Mononuclear cell (primary cell): ENCODE measurements around the gene DIAPH2. TPM values are rescaled to one million over a fixed set of nuclear protein-coding genes. Genes with fewer than 3 reads are reported as not detected.

ENCODE experiments used
- H3K27me3 ChIP-seq: 2 replicates; pipeline ENCODE4 v1.6.0; 2011; ENCODE audit warnings: low read length, control low read depth; ENCODE audit not compliant: insufficient read depth
- H3K4me1 ChIP-seq: 2 replicates; pipeline ENCODE4 v1.5.1; 2011; ENCODE audit warnings: mild to moderate bottlenecking, low read length, control low read depth; ENCODE audit not compliant: insufficient read depth
- H3K4me3 ChIP-seq: 2 replicates; pipeline ENCODE4 v1.5.1; 2011; ENCODE audit warnings: mild to moderate bottlenecking, low read length, moderate library complexity
- H3K9me3 ChIP-seq: 2 replicates; pipeline ENCODE4 v1.5.1; 2011; ENCODE audit warnings: low read depth, mild to moderate bottlenecking, control low read depth, low read length
- total RNA-seq: library from RNA; depleted of rRNA; stranded (reverse); fragments of >200 nt; gene quantifications from one replicate; pipeline ENCODE4 v1.2.3, GENCODE V29; 2012

Gene DIAPH2
- total RNA-seq, 1 donor = 31.0 TPM

DNA sequence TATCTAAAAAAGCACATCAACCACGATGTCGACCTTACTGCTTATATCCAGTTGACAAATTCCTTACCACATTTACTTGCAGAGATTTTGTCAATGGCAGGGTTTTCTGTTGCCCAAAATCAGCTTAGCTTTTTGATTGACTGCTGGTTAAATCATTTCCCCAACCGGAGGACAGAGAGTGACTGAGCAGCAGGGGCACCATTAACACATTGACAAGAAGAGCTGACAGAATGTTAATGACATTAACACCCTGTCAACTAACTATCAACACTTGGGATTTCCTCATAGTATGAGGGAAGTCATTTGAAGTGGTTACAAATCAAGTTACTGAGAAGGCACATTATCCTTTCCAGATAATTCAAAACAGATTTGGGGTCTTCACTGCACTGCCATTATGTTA is 567.5 kb downstream of the DIAPH2 start:
- Histone ChIP-seq H3K4me3 (no peak overlapping the region), H3K4me1 (no peaks in the 10 kb centered on the region), H3K27me3 (no peaks in the 10 kb centered on the region), H3K9me3 (no peaks in the 10 kb centered on the region)

DNA sequence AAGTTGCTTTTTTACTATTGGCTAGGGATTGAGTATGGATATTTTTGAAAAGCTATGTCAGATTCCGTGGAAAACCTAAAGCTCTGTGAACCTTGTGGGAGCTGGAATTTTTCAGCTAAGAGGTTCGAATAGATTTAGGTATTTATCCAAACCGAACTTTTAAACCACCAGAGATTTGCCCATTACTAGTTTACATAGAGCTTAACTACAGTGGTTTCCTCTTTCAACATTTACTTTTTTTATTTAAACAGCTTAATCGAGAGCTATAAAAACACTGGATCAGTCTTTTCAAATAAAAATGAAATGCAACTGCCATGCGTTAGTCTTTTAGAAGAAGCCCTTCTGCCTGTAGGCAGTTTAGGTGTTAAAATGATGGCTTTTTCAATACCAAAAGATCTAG is 576.0 kb downstream of the DIAPH2 start:
- no peaks in the 10 kb centered on the region for H3K4me1 ChIP-seq
- H3K27me3 ChIP-seq = no peaks in the 10 kb centered on the region
- no peak overlapping the region for H3K4me3 ChIP-seq
- no peaks in the 10 kb centered on the region for H3K9me3 ChIP-seq

DNA sequence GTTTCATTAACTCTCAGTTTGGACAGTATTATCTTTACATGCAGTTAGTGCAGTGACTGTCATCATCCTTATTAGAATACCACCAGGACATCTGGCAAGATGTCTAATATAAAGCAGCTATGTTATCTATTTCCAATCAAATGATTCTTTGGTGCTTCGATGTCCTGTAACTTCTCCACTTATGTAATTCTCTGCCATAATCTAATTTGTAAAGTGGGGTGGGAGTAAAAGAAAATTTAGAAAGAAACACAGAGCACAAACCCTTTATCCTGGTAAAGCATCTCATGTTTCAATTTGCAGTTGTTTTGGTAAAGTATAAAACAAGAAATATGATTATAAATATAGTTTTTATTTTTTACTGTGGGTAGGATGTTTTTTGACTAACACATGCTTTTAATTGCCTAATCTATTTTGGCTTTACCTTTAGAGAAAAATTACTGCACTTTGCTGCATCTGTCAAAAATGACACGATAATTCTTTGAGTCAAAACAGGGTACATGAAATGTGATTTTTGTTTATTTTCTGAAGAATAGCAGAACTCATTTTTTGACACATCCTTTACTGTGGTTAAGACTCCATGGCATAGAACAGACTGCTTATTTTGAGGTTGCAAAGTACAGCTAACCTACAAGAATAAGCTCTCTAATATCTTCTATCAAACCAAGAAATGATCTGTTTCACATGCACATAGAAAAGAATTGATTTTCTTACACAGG is 581.9 kb downstream of the DIAPH2 start:
- Histone ChIP-seq H3K9me3 (no peaks in the 10 kb centered on the region), H3K27me3 (no peaks in the 10 kb centered on the region), H3K4me3 (no peak overlapping the region), H3K4me1 (no peaks in the 10 kb centered on the region)

DNA sequence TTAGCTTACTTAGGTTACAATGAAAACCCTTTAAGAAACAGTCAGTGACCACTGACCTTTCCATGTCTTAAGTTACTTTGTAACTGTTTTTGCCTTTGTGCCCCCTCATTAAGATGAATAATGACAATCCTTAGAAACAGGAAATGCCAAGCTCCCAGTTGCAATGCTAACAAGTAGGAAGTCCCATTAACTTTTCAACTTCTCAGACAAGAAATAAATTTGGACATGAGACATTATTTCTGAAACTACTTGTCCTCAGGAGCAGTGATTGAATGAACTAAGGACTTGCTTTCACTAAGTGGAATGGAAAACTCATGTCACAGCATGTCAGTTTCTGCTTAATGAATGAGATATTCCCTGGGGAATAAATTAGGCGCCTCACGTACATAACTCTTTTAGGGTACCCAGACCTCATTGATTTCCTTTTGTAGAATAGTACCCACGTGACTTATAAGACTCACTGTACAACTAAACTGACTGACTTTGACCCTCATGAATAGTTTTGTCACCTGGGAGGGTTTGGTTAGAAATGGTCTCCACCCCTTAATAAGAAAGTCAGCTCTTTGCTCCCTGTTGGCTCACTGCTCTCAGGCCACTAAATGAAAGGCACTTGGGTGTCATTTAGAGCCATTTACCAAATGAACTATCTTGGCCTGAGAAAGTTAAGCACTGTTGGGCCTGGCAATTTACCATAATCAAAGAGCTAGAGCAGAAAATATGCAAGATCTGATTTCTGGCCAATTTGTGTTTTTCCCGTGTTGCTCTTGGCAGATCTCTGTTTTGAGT is 582.9 kb downstream of the DIAPH2 start:
- no peak overlapping the region for H3K4me3 ChIP-seq
- no peaks in the 10 kb centered on the region for H3K4me1 ChIP-seq
- H3K27me3 ChIP-seq = no peaks in the 10 kb centered on the region
- H3K9me3 ChIP-seq = no peaks in the 10 kb centered on the region

DNA sequence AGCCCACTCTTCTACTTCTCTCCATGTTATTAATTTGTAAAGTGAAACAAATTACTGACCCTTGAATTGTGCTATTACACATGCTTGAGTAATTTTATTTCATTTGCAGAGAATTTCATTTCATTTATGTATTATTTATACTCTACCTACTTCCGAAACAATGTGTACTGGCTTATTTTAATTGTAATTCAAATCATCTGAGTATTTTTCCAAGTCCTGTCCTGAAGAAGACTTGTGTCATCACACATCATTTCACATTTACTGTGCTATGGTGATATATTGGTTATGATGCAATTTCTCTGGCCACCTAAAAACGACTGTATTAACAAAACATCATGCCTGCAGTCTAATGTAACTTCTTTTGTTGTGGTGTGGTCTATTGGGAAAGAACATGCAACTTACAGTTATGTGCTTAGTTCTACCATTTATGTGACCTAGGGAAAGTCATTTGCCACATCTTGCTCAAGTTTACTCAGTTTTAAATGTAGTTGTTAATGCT is 583.6 kb downstream of the DIAPH2 start:
- H3K27me3 ChIP-seq = no peaks in the 10 kb centered on the region
- H3K9me3 ChIP-seq = no peaks in the 10 kb centered on the region
- H3K4me1 ChIP-seq = no peaks in the 10 kb centered on the region
- H3K4me3 ChIP-seq = no peak overlapping the region

DNA sequence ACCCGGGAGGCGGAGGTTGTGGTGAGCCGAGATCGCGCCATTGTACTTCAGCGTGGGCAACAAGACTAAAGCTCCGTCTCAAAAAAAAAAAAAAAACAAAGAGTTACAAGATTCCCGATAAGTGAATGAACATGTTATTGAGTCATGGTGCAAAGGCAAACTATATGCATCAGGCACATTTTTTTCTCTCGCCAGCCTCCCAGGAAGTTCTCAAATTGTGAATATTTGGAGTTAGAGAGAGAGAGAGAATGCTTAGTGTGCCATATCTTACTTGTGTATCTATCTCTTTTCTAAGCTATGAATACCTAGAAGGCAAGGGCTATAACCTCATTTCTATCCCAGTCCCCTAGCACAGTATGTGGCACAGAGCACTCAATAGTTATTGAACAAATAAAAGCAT is 599.9 kb downstream of the DIAPH2 start:
- no peaks in the 10 kb centered on the region for H3K9me3 ChIP-seq
- H3K27me3 ChIP-seq = no peaks in the 10 kb centered on the region
- H3K4me3 ChIP-seq = no peak overlapping the region
- no peaks in the 10 kb centered on the region for H3K4me1 ChIP-seq

DNA sequence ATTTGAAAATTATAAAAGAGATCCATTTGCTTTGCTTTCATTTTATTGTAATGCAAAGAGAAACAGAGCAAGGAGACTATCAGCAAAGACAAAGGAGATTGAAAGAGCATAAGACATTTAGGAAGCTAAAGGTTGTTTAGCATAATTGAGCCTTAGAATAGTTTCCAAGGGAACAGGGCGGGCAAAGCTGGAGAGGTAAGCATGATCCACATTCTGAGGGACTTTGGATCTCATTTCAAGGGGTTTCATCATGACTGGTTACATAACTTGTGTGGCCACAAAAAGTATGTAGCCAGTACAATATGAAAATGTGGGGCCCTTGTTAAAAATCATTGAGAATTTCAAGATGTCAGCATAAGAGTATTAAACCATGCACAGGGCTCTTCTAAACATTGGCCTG is 605.6 kb downstream of the DIAPH2 start:
- Histone ChIP-seq H3K4me3 (no peak overlapping the region), H3K27me3 (no peaks in the 10 kb centered on the region), H3K9me3 (no peaks in the 10 kb centered on the region), H3K4me1 (no peaks in the 10 kb centered on the region)

DNA sequence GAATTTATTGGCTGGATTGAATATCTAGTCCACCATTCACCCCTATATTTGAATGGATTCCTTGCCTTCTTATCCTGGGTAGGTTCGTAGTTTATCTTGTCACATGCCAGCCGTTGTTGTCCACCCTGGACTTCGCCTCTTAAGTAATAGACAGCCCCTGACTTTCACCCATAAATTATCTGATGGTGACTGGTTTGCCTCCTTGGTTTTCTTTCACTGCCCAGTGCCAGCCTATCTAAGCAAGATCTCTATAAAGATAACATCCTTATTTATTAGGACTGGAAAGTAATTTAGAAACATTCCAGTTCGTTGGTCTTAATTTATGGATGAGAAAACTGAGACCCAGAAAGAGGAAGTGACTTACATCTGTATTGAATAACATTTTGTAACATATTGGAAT is 609.4 kb downstream of the DIAPH2 start:
- Histone ChIP-seq H3K27me3 (no peaks in the 10 kb centered on the region), H3K4me1 (no peaks in the 10 kb centered on the region), H3K9me3 (no peaks in the 10 kb centered on the region), H3K4me3 (no peak overlapping the region)

DNA sequence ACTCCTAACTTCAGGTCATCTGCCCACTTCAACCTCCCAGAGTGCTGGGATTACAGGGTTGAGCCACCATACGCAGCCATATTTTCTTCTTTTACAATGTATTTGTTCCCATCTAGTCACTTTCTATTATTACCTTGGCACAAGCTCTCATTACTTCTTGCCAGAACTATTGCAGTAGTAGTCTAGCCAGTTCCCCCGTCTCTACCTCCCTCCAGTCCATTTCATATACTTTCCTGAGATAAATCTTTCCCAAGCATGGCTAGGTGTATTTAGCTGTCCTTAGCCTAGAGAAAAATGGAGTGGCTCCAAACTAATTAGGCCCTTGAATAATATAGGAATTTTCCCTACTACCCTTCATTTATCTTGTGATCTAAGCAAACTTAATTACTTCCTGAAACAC is 611.3 kb downstream of the DIAPH2 start:
- no peak overlapping the region for H3K4me3 ChIP-seq
- no peaks in the 10 kb centered on the region for H3K4me1 ChIP-seq
- no peaks in the 10 kb centered on the region for H3K9me3 ChIP-seq
- no peaks in the 10 kb centered on the region for H3K27me3 ChIP-seq

DNA sequence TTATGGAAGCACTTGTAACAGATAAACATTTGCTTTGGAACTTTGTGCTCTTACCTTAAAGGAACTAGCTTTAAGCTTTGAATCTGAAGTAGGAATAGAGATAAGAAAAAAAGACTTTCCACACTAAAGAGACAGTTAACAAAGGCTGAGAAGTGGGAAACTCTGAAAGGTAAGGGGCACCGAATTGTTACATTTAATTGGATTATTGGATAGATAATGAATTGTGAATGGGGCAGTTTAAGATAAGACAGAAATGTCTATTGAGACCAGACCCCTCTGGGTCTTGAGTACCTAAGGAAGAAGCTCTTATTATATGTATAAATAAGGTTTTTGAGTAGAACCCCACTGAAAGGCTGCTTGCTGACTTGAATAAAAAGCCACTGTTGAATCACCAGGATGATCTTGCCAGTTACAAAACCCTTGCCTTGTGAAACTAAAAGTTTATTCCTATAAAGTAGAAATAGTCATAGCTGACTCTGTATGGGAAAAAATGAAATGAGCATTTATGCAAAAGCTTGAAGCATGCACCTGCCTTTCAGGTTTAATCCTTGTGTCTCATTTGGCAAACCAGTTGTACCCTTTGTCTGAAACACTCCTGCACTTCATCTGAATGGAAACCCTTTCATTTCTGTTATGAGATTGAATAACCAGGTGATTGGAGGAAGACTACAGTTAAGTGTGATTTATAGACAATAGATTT is 622.3 kb downstream of the DIAPH2 start:
- Histone ChIP-seq H3K27me3 (no peaks in the 10 kb centered on the region), H3K4me1 (no peaks in the 10 kb centered on the region), H3K4me3 (no peak overlapping the region), H3K9me3 (no peaks in the 10 kb centered on the region)

DNA sequence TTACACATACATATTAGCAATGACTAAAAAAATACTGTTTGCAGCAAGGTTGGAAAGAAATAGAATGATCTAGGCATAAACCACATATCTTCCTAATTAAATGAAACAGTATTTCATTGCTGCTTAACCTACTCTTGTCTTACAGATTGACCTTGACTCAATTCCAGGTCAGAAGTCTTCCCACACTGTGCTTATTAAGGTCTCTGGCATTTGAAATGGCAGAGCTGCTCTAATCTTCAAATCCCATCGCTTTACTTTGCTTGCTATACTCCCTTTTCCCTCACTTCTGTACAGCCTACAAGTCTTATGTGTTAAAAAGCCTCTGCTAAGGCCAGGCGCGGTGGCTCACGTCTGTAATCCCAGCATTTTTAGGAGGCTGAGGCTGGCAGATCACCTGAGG is 623.5 kb downstream of the DIAPH2 start:
- Histone ChIP-seq H3K9me3 (no peaks in the 10 kb centered on the region), H3K4me1 (no peaks in the 10 kb centered on the region), H3K4me3 (no peak overlapping the region), H3K27me3 (no peaks in the 10 kb centered on the region)

DNA sequence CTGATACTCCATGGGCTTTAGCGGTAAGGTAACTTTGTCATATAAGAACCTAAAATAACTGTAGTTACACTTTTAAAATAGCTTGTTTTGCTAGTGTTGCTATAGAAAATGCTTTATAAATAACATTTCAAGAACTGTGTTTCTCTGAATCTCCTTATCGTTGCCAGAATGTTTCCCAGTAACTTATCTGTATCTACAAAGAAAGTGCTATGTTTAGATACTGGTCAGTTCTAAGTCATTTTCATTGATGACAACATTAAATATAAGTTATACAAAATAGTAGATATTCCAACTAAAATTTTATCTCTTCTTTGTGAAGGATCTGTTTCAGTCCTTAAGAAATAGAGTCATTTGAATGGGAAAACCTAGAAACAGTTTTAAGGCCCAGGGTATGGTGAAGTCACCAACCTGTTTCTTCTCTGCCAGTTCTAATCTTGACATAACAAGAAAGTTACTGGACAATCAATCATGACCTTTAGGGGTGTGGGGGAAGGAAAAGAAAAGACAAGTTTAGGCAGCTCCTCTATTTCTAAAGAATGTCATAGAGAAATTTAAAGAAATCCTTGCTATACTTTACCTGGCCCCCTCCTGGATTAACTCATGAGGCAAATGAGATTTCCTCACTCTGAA is 625.0 kb downstream of the DIAPH2 start:
- Histone ChIP-seq H3K4me3 (no peak overlapping the region), H3K27me3 (no peaks in the 10 kb centered on the region), H3K9me3 (no peaks in the 10 kb centered on the region), H3K4me1 (no peaks in the 10 kb centered on the region)

DNA sequence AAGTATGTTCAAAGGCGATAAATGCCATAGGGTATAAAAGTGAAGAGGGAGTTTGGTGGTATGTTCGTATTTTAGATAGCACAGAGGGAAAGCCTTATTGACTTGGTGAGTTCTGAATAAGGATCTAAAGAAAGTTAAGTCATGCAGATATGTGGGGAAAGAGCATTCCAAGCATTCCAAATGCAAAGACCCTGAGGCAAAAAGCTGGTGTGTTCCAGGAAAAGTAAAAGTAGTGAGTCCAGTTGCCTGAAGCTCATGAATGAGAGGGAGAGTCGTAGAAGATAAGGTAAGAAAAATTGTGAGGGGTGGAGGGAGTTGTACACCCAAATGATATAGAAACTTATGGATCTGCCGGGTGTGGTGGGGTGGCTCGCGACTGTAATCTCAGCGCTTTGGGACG is 625.7 kb downstream of the DIAPH2 start:
- Histone ChIP-seq H3K27me3 (no peaks in the 10 kb centered on the region), H3K4me3 (no peak overlapping the region), H3K4me1 (no peaks in the 10 kb centered on the region), H3K9me3 (no peaks in the 10 kb centered on the region)

DNA sequence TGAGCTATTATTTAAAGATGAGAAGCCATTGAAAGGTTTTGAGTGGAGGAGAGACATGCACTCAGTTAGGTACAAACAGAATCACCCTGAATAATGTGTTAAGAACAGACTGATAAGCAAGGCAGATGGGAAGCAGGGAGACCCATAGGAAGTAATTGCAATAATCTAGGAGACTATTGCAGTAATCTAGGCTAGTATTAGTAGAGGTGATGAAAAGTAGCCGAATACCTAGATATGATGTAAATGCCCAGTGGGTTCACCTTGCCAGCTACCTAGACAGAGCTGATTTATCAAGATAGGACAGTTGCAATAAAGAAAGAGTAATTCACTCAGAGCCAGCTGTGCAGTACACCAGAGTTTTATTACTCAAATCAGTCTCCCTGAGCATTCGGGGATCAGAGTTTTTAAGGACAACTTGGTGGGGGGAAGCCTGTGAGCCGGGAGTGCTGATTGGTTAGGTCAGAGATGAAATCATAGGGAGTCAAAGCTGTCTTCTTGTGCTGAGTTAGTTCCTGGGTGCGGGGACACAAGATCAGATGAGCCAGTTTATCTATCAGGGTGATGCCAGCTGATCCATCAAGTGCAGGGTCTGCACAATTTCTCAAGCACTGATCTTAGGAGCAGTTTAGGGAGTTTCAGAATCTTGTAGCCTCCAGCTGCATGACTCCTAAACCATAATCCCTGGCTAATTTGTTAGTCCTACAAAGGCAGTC is 626.6 kb downstream of the DIAPH2 start:
- Histone ChIP-seq H3K9me3 (no peaks in the 10 kb centered on the region), H3K4me1 (no peaks in the 10 kb centered on the region), H3K4me3 (no peak overlapping the region), H3K27me3 (no peaks in the 10 kb centered on the region)
